A549 (cell line): ENCODE data around the gene PTPRN2. TPM values are rescaled to one million over a fixed set of nuclear protein-coding genes. Genes with fewer than 3 reads are reported as not detected.

Source experiments
- ATAC-seq, 2 experiments: fragments of 200-7000 bp in 1 of 2; fragments of >200 bp in 1 of 2; cut with Nextera tagmentation in 1 of 2; cut with Tn5 transposase in 1 of 2; 3 replicates each; pipeline versions ENCODE4 v1.8.0 to v1.9.1; 2018 to 2020; ENCODE audit warnings: mild to moderate bottlenecking in 1 of 2, moderate library complexity in 1 of 2
- CTCF ChIA-PET: fragments of 300-600 bp; sonication (Branson Sonifier 250); formaldehyde crosslinking; extraction: SDS; loops from one replicate; lab custom pipeline; 2021; ENCODE audit warnings: antibody characterized with exemption, inconsistent platforms; lab: Yijun Ruan, JAX
- POLR2A ChIA-PET: fragments of 350-600 bp; formaldehyde crosslinking; extraction: SDS; loops from one replicate; lab custom pipeline; 2021; ENCODE audit warnings: antibody characterized with exemption, inconsistent platforms; lab: Yijun Ruan, JAX
- DNase-seq, 2 experiments: peaks; one replicate each; pipeline versions ENCODE4 v3.0.0 to v3.0.0-alpha.2; 2011 to 2016; ENCODE audit warnings: low read depth in 1 of 2, low spot score in 1 of 2
- FAIRE-seq: peaks from 2 replicates; lab custom pipeline; 2011; peaks lifted over from hg19 to GRCh38; lab: Jason Lieb, UNC
- H3K27ac ChIP-seq, 2 experiments: fragments of >200 bp; sonication (Bioruptor Twin); formaldehyde crosslinking; 3 replicates each; pipeline ENCODE4 v1.5.1; 2016 to 2017
- H3K4me1 ChIP-seq: fragments of >200 bp; sonication (Bioruptor Twin); formaldehyde crosslinking; 3 replicates; pipeline ENCODE4 v1.6.1; 2016
- H3K4me2 ChIP-seq: fragments of >200 bp; sonication (Bioruptor Twin); formaldehyde crosslinking; 3 replicates; pipeline ENCODE4 v1.6.1; 2016
- H3K4me3 ChIP-seq: fragments of >200 bp; sonication (Bioruptor Twin); formaldehyde crosslinking; 3 replicates; pipeline ENCODE4 v1.5.1; 2016
- H3K9me3 ChIP-seq: fragments of >200 bp; sonication (Bioruptor Twin); formaldehyde crosslinking; 3 replicates; pipeline ENCODE4 v1.6.1; 2016
- CBX8 ChIP-seq: fragments of 200-600 bp; sonication (generic); IDR thresholded peaks from 2 replicates; pipeline ENCODE4 v1.6.1; 2016
- CEBPB ChIP-seq, 2 experiments: fragments of >200 bp in 1 of 2; sonication (Bioruptor Twin) in 1 of 2; formaldehyde crosslinking in 1 of 2; IDR thresholded peaks; 2 replicates each; pipeline ENCODE4 v1.6.1; 2012 to 2016
- EHF ChIP-seq: fragments of 250-450 bp; sonication (Bioruptor Pico); IDR thresholded peaks from 2 replicates; pipeline ENCODE4 v1.5.0; 2020; ENCODE audit warnings: mild to moderate bottlenecking
- EHMT2 ChIP-seq: fragments of 200-600 bp; sonication (generic); IDR thresholded peaks from 2 replicates; pipeline ENCODE4 v1.6.1; 2016; ENCODE audit warnings: antibody characterized with exemption, low read depth, mild to moderate bottlenecking, moderate library complexity
- GATA3 ChIP-seq: IDR thresholded peaks from 2 replicates; pipeline ENCODE4 v1.6.1; 2012; ENCODE audit warnings: borderline replicate concordance
- HOXA7 ChIP-seq: fragments of 250-450 bp; sonication (Bioruptor Pico); IDR thresholded peaks from 2 replicates; pipeline ENCODE4 v1.5.0; 2020; ENCODE audit warnings: mild to moderate bottlenecking, moderate library complexity
- HOXB5 ChIP-seq: fragments of 250-450 bp; sonication (Bioruptor Pico); IDR thresholded peaks from 2 replicates; pipeline ENCODE4 v1.5.0; 2020; ENCODE audit warnings: mild to moderate bottlenecking, moderate library complexity
- KDM1A ChIP-seq: fragments of 200-600 bp; sonication (generic); IDR thresholded peaks from 2 replicates; pipeline ENCODE4 v1.6.1; 2016; ENCODE audit warnings: low read depth, mild to moderate bottlenecking
- KDM5A ChIP-seq: fragments of 200-600 bp; sonication (generic); IDR thresholded peaks from 2 replicates; pipeline ENCODE4 v1.6.1; 2016; ENCODE audit warnings: antibody characterized with exemption, mild to moderate bottlenecking
- MAZ ChIP-seq: fragments of 150-350 bp; IDR thresholded peaks from 2 replicates; pipeline ENCODE4 v1.6.1; 2014; ENCODE audit warnings: antibody characterized with exemption, low read depth, low read length, borderline replicate concordance
- MYC ChIP-seq: IDR thresholded peaks from 2 replicates; pipeline ENCODE4 v1.6.1; 2012; ENCODE audit warnings: mild to moderate bottlenecking, inconsistent platforms, low read length, improper control_type of control experiment, borderline replicate concordance
- NPAS2 ChIP-seq: fragments of 250-450 bp; sonication (Bioruptor Pico); IDR thresholded peaks from 2 replicates; pipeline ENCODE4 v1.8.0; 2022; ENCODE audit warnings: mild to moderate bottlenecking, moderate library complexity, borderline replicate concordance
- NR3C1 ChIP-seq: fragments of >200 bp; sonication (Bioruptor Twin); formaldehyde crosslinking; IDR thresholded peaks from 3 replicates; pipeline ENCODE4 v1.6.1; 2017
- PHF8 ChIP-seq: fragments of 200-600 bp; sonication (generic); IDR thresholded peaks from 2 replicates; pipeline ENCODE4 v1.6.1; 2016; ENCODE audit warnings: low read depth, mild to moderate bottlenecking, antibody characterized with exemption, moderate library complexity, borderline replicate concordance
- ZC3H11A ChIP-seq: fragments of 450-650 bp; IDR thresholded peaks from 2 replicates; pipeline ENCODE4 v1.6.1; 2014; ENCODE audit warnings: antibody characterized with exemption, mild to moderate bottlenecking
- ZSCAN20 ChIP-seq: fragments of 250-450 bp; sonication (Bioruptor Pico); IDR thresholded peaks from 2 replicates; pipeline ENCODE4 v1.8.0; 2022; ENCODE audit warnings: mild to moderate bottlenecking, moderate library complexity
- WGBS: methylation state at CpG from one replicate; pipeline ENCODE4 v1.1.6; 2017; ENCODE audit errors: missing lambda C conversion rate; 5-methylcytosine and 5-hydroxymethylcytosine counted together
- polyA plus RNA-seq, 4 experiments: library from polyadenylated mRNA; depleted of rRNA in 3 of 4; stranded (reverse); fragments of >200 nt; fragmentation: RNase III in 1 of 4; extraction: RNeasy Plus Mini Kit Qiagen cat#74134 plus additional on column Dnase treatment in 1 of 4; gene quantifications; 2 replicates in 3 of 4; 3 replicates in 1 of 4; pipeline ENCODE4 v1.2.3, GENCODE V29; 2011 to 2017
- TF ChIP-seq, protein P1 (sequence below): IDR thresholded peaks from 2 replicates; pipeline ENCODE4 v1.6.1; 2012
- TF ChIP-seq, protein P2 (sequence below): fragments of 250-450 bp; sonication (Bioruptor Pico); IDR thresholded peaks from 2 replicates; pipeline ENCODE4 v1.5.0; 2020; ENCODE audit warnings: low read depth, mild to moderate bottlenecking, moderate library complexity
- TF ChIP-seq, protein P3 (sequence below): fragments of >200 bp; sonication (Bioruptor Twin); formaldehyde crosslinking; IDR thresholded peaks from 3 replicates; pipeline ENCODE4 v1.5.1; 2016
- TF ChIP-seq, protein P4 (sequence below): fragments of >200 bp; sonication (Bioruptor Twin); formaldehyde crosslinking; IDR thresholded peaks from 2 replicates; pipeline ENCODE4 v1.6.1; 2016

Gene PTPRN2
- polyA plus RNA-seq, 2 of the 4 experiments (the other 2 are of a cell fraction), result 0.41 to 1.2 TPM

- no peak for FAIRE-seq
- no peaks in the 10 kb centered on the region for H3K4me1 ChIP-seq
- WGBS, result 72% methylated on average over 20 of the region's 20 CpGs
- CTCF ChIA-PET, result no interaction called here
- no peak overlapping the region for H3K27ac ChIP-seq
- no peak overlapping the region for H3K4me2 ChIP-seq
- TF ChIP-seq NPAS2 (CRISPR knock-in tag) (no peak), NR3C1 (no peak), KDM1A (no peak), HOXB5 (CRISPR knock-in tag) (no peak), ZSCAN20 (CRISPR knock-in tag) (no peak), MYC (no peak), GATA3 (no peak), CEBPB (IDR thresholded peaks at IDR 0.05) (no peak), EHMT2 (no peak), CBX8 (no peak), ZC3H11A (no peak), MAZ (no peak), EHF (CRISPR knock-in tag) (no peak), KDM5A (no peak)
- TF ChIP-seq, protein P1, sequence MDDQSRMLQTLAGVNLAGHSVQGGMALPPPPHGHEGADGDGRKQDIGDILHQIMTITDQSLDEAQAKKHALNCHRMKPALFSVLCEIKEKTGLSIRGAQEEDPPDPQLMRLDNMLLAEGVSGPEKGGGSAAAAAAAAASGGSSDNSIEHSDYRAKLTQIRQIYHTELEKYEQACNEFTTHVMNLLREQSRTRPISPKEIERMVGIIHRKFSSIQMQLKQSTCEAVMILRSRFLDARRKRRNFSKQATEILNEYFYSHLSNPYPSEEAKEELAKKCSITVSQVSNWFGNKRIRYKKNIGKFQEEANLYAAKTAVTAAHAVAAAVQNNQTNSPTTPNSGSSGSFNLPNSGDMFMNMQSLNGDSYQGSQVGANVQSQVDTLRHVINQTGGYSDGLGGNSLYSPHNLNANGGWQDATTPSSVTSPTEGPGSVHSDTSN, result no peak
- TF ChIP-seq, protein P2, sequence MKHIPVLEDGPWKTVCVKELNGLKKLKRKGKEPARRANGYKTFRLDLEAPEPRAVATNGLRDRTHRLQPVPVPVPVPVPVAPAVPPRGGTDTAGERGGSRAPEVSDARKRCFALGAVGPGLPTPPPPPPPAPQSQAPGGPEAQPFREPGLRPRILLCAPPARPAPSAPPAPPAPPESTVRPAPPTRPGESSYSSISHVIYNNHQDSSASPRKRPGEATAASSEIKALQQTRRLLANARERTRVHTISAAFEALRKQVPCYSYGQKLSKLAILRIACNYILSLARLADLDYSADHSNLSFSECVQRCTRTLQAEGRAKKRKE, result no peak
- TF ChIP-seq, protein P3, sequence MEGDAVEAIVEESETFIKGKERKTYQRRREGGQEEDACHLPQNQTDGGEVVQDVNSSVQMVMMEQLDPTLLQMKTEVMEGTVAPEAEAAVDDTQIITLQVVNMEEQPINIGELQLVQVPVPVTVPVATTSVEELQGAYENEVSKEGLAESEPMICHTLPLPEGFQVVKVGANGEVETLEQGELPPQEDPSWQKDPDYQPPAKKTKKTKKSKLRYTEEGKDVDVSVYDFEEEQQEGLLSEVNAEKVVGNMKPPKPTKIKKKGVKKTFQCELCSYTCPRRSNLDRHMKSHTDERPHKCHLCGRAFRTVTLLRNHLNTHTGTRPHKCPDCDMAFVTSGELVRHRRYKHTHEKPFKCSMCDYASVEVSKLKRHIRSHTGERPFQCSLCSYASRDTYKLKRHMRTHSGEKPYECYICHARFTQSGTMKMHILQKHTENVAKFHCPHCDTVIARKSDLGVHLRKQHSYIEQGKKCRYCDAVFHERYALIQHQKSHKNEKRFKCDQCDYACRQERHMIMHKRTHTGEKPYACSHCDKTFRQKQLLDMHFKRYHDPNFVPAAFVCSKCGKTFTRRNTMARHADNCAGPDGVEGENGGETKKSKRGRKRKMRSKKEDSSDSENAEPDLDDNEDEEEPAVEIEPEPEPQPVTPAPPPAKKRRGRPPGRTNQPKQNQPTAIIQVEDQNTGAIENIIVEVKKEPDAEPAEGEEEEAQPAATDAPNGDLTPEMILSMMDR, result no peak
- TF ChIP-seq, protein P4, sequence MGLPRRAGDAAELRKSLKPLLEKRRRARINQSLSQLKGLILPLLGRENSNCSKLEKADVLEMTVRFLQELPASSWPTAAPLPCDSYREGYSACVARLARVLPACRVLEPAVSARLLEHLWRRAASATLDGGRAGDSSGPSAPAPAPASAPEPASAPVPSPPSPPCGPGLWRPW, result no peak
- TF ChIP-seq, all 56 proteins: peak for 0
- no peak for ATAC-seq
- POLR2A ChIA-PET, result no interaction called here
- DNase-seq, result no peak
- no peak overlapping the region for H3K4me3 ChIP-seq
- H3K9me3 ChIP-seq, result no peaks in the 10 kb centered on the region
Observed at GRCh38 chr7:158479021-158479663, 108.5 kb downstream of the PTPRN2 start.

- WGBS, result 67% methylated on average over 13 of the region's 13 CpGs
- no peak for TF ChIP-seq ZC3H11A
- ATAC-seq (no peak), FAIRE-seq (no peak), DNase-seq (no peak)
- Histone ChIP-seq H3K9me3 (no peaks in the 10 kb centered on the region), H3K4me3 (no peak overlapping the region), H3K4me2 (no peak overlapping the region), H3K27ac (no peak overlapping the region), H3K4me1 (no peaks in the 10 kb centered on the region)
- POLR2A ChIA-PET, result no interaction called here
- CTCF ChIA-PET, result no interaction called here
Observed at GRCh38 chr7:158477866-158478265, 109.8 kb downstream of the PTPRN2 start.

- ChIA-PET POLR2A (no interaction called here), CTCF (interaction anchor here (1.5 kb wide), 1 partner anchor 32 kb away, joined by 3 read pairs; no protein-coding TSS in a partner anchor)
- Histone ChIP-seq H3K27ac (no peak overlapping the region), H3K4me3 (no peak overlapping the region), H3K4me1 (no peaks in the 10 kb centered on the region), H3K4me2 (no peak overlapping the region), H3K9me3 (no peaks in the 10 kb centered on the region)
- FAIRE-seq (no peak), ATAC-seq (no peak), DNase-seq (no peak)
- 70% methylated on average over 24 of the region's 24 CpGs for WGBS
- TF ChIP-seq NPAS2 (CRISPR knock-in tag), result no peak
- TF ChIP-seq PHF8, result no peak
- TF ChIP-seq, protein P4, result no peak
- TF ChIP-seq HOXA7 (CRISPR knock-in tag), result no peak
- TF ChIP-seq, all 56 proteins: peak for 0
Observed at GRCh38 chr7:158476331-158476932, 111.2 kb downstream of the PTPRN2 start.
